PFSK-1 (cell line): Measurements from ENCODE around the gene SF1.

Source experiments
- FOXP2 ChIP-seq: optimal IDR thresholded peaks from 2 replicates; pipeline ENCODE3; 2011; ENCODE audit warnings: borderline replicate concordance, control low read depth, inconsistent platforms; ENCODE audit not compliant: insufficient read depth; ENCODE audit errors: extremely low read length, extremely low read depth
- POLR2AphosphoS5 ChIP-seq: IDR thresholded peaks from 2 replicates; pipeline ENCODE4 v1.6.1; 2012; ENCODE audit warnings: low read depth, mild to moderate bottlenecking, control low read depth, low read length, moderate library complexity
- REST ChIP-seq, 2 experiments: IDR thresholded peaks; 2 replicates each; pipeline versions ENCODE4 v1.6.1 to v1.8.0; 2011 to 2012; ENCODE audit warnings: low read depth in 2 of 2, low read length in 2 of 2, control low read depth in 1 of 2, inconsistent platforms in 1 of 2, mild to moderate bottlenecking in 1 of 2, moderate library complexity in 1 of 2; ENCODE audit not compliant: insufficient read depth in 1 of 2
- SIN3A ChIP-seq: IDR thresholded peaks from 2 replicates; pipeline ENCODE4 v1.6.1; 2012; ENCODE audit warnings: mild to moderate bottlenecking, low read length, moderate library complexity, borderline replicate concordance; ENCODE audit not compliant: insufficient read depth
- TAF1 ChIP-seq: IDR thresholded peaks from 2 replicates; pipeline ENCODE4 v1.6.1; 2012; ENCODE audit warnings: low read length, control low read depth, borderline replicate concordance; ENCODE audit not compliant: insufficient read depth

SF1 gene

GRCh38 chr11:64715110-64715509 lies 63.2 kb downstream of the SF1 start:
- TF ChIP-seq FOXP2 = no peak
- no peak for TF ChIP-seq POLR2AphosphoS5
- no peak for TF ChIP-seq TAF1
- TF ChIP-seq SIN3A = no peak
- TF ChIP-seq REST (IDR thresholded peaks at IDR 0.05; ENCODE audit: insufficient read depth in 1 of 2, low read depth in 2 of 2, low read length in 2 of 2) = no peak

- TF ChIP-seq POLR2AphosphoS5 = no peak
- TF ChIP-seq TAF1 = no peak
- TF ChIP-seq REST (IDR thresholded peaks at IDR 0.05; ENCODE audit: insufficient read depth in 1 of 2, low read depth in 2 of 2, low read length in 2 of 2) = no peak
These were observed 63.7 kb downstream of the SF1 start for GRCh38 chr11:64714666-64715065.
